HEK293 (cell line): ENCODE measurements around the gene SLFNL1.

Source experiments
- CTCF ChIA-PET: fragments of 350-600 bp; formaldehyde crosslinking; extraction: SDS; loops from one replicate; lab custom pipeline; 2021; ENCODE audit warnings: antibody characterized with exemption; lab: Yijun Ruan, JAX
- POLR2A ChIA-PET: fragments of 300-600 bp; formaldehyde crosslinking; extraction: SDS; loops from one replicate; lab custom pipeline; 2020; ENCODE audit warnings: antibody characterized with exemption, inconsistent platforms; lab: Yijun Ruan, JAX
- H3K27ac ChIP-seq: fragments of 200-500 bp; sonication (Bioruptor generic); 2 replicates; pipeline ENCODE4 v1.5.1; 2014; ENCODE audit warnings: low read depth, low read length, control low read depth, inconsistent platforms; ENCODE audit errors: extremely low read depth
- H3K36me3 ChIP-seq, 2 experiments: fragments of 200-500 bp in 1 of 2; sonication (Bioruptor generic) in 1 of 2; 1 replicate in 1 of 2; 2 replicates in 1 of 2; pipeline ENCODE4 v1.5.1; 2014 to 2017; ENCODE audit warnings: inconsistent platforms in 2 of 2, low read length in 2 of 2; ENCODE audit not compliant: control insufficient read depth in 2 of 2, insufficient read depth in 1 of 2
- H3K4me1 ChIP-seq: fragments of 200-500 bp; sonication (Bioruptor generic); 2 replicates; pipeline ENCODE4 v1.5.1; 2014; ENCODE audit warnings: mild to moderate bottlenecking, low read length, inconsistent platforms; ENCODE audit not compliant: control insufficient read depth, insufficient read depth
- H3K4me3 ChIP-seq: 2 replicates; pipeline ENCODE4 v1.5.1; 2011; ENCODE audit warnings: low read depth, mild to moderate bottlenecking, control low read depth, low read length, moderate library complexity
- H3K9me3 ChIP-seq: fragments of 200-500 bp; sonication (Bioruptor generic); 2 replicates; pipeline ENCODE4 v1.5.1; 2014; ENCODE audit warnings: low read depth, low read length, inconsistent platforms; ENCODE audit not compliant: control insufficient read depth, insufficient read depth
- BCL11A ChIP-seq: fragments of 450-650 bp; formaldehyde crosslinking; IDR thresholded peaks from 2 replicates; pipeline ENCODE4 v1.5.1; 2016; ENCODE audit warnings: low read depth, missing biosample characterization, missing genetic modification characterization
- BCL6B ChIP-seq: fragments of 450-650 bp; formaldehyde crosslinking; IDR thresholded peaks from 2 replicates; pipeline ENCODE4 v1.5.1; 2017; ENCODE audit warnings: missing biosample characterization, missing genetic modification characterization
- EGR2 ChIP-seq: fragments of 450-650 bp; formaldehyde crosslinking; IDR thresholded peaks from 2 replicates; pipeline ENCODE4 v1.5.1; 2016; ENCODE audit warnings: low read depth, missing biosample characterization, missing genetic modification characterization
- GFI1B ChIP-seq: fragments of 450-650 bp; formaldehyde crosslinking; IDR thresholded peaks from 2 replicates; pipeline ENCODE4 v1.5.1; 2016; ENCODE audit warnings: missing biosample characterization, missing genetic modification characterization
- GLIS2 ChIP-seq: fragments of 450-650 bp; formaldehyde crosslinking; IDR thresholded peaks from 2 replicates; pipeline ENCODE4 v1.5.1; 2016; ENCODE audit warnings: missing biosample characterization, missing genetic modification characterization
- PATZ1 ChIP-seq: fragments of 450-650 bp; formaldehyde crosslinking; IDR thresholded peaks from 2 replicates; pipeline ENCODE4 v1.5.1; 2016; ENCODE audit warnings: missing biosample characterization, missing genetic modification characterization
- PRDM1 ChIP-seq: fragments of 450-650 bp; formaldehyde crosslinking; IDR thresholded peaks from 2 replicates; pipeline ENCODE4; 2016; ENCODE audit warnings: missing biosample characterization, missing genetic modification characterization
- PRDM10 ChIP-seq: fragments of 450-650 bp; formaldehyde crosslinking; IDR thresholded peaks from 2 replicates; pipeline ENCODE4 v1.5.1; 2016; ENCODE audit warnings: missing biosample characterization, missing genetic modification characterization
- REST ChIP-seq: fragments of 450-650 bp; formaldehyde crosslinking; IDR thresholded peaks from 2 replicates; pipeline ENCODE4 v1.5.1; 2016; ENCODE audit warnings: missing biosample characterization, missing genetic modification characterization
- SCRT2 ChIP-seq: fragments of 450-650 bp; formaldehyde crosslinking; IDR thresholded peaks from 2 replicates; pipeline ENCODE4 v1.5.1; 2016; ENCODE audit warnings: missing biosample characterization, missing genetic modification characterization
- ZBTB17 ChIP-seq: fragments of 450-650 bp; formaldehyde crosslinking; IDR thresholded peaks from 2 replicates; pipeline ENCODE4 v1.5.1; 2016; ENCODE audit warnings: missing biosample characterization, missing genetic modification characterization
- ZIC2 ChIP-seq: fragments of 450-650 bp; formaldehyde crosslinking; IDR thresholded peaks from 2 replicates; pipeline ENCODE4 v1.5.1; 2016; ENCODE audit warnings: missing biosample characterization, missing genetic modification characterization
- ZNF112 ChIP-seq: fragments of 450-650 bp; formaldehyde crosslinking; IDR thresholded peaks from 2 replicates; pipeline ENCODE4 v1.5.0; 2017; ENCODE audit warnings: missing biosample characterization, missing genetic modification characterization
- ZNF140 ChIP-seq: fragments of 450-650 bp; formaldehyde crosslinking; IDR thresholded peaks from 2 replicates; pipeline ENCODE4 v1.5.1; 2016; ENCODE audit warnings: missing biosample characterization, missing genetic modification characterization
- ZNF157 ChIP-seq: fragments of 450-650 bp; formaldehyde crosslinking; IDR thresholded peaks from 2 replicates; pipeline ENCODE4 v1.5.1; 2016; ENCODE audit warnings: missing biosample characterization, missing genetic modification characterization
- ZNF175 ChIP-seq: fragments of 450-650 bp; formaldehyde crosslinking; IDR thresholded peaks from 2 replicates; pipeline ENCODE4 v1.5.1; 2016; ENCODE audit warnings: missing biosample characterization, missing genetic modification characterization
- ZNF26 ChIP-seq: fragments of 450-650 bp; formaldehyde crosslinking; IDR thresholded peaks from 2 replicates; pipeline ENCODE4 v1.5.1; 2016; ENCODE audit warnings: missing biosample characterization, missing genetic modification characterization
- ZNF302 ChIP-seq: fragments of 450-650 bp; formaldehyde crosslinking; IDR thresholded peaks from 2 replicates; pipeline ENCODE4 v1.5.1; 2016; ENCODE audit warnings: missing biosample characterization, missing genetic modification characterization, low read depth
- ZNF626 ChIP-seq: fragments of 450-650 bp; sonication (Bioruptor Pico); formaldehyde crosslinking; IDR thresholded peaks from 2 replicates; pipeline ENCODE4 v1.5.1; 2018; ENCODE audit warnings: missing biosample characterization, missing genetic modification characterization, inconsistent platforms
- ZNF768 ChIP-seq: fragments of 450-650 bp; formaldehyde crosslinking; IDR thresholded peaks from 2 replicates; pipeline ENCODE4 v1.5.1; 2018; ENCODE audit warnings: missing biosample characterization, mild to moderate bottlenecking, missing genetic modification characterization
- ZNF837 ChIP-seq: fragments of 450-650 bp; formaldehyde crosslinking; IDR thresholded peaks from 2 replicates; pipeline ENCODE4 v1.5.1; 2016; ENCODE audit warnings: missing biosample characterization, missing genetic modification characterization
- ZNF843 ChIP-seq: fragments of 450-650 bp; formaldehyde crosslinking; IDR thresholded peaks from 2 replicates; pipeline ENCODE4 v1.5.1; 2016; ENCODE audit warnings: missing biosample characterization, missing genetic modification characterization

Gene SLFNL1

GRCh38 chr1:41037116-41037903, 15.8 kb upstream of the SLFNL1 start:
- ChIA-PET POLR2A (no interaction called here), CTCF (no interaction called here)
- no peak overlapping the region for H3K27ac ChIP-seq
- H3K9me3 ChIP-seq, result no peaks in the 10 kb centered on the region
- TF ChIP-seq ZNF140 (tag by site-specific recombination) (no peak), ZNF157 (tag by site-specific recombination) (no peak), ZBTB17 (tag by site-specific recombination) (no peak), ZNF768 (no peak), PRDM10 (tag by site-specific recombination) (no peak), EGR2 (tag by site-specific recombination) (no peak), ZNF843 (tag by site-specific recombination) (no peak)
- H3K4me1 ChIP-seq, result no peaks in the 10 kb centered on the region
- no peak overlapping the region for H3K4me3 ChIP-seq
- peaks cover 12 to 91% of the 10 kb centered on the region in 2 experiments for H3K36me3 ChIP-seq

- ChIA-PET CTCF (no interaction called here), POLR2A (no interaction called here)
- Histone ChIP-seq H3K27ac (no peak overlapping the region), H3K4me1 (no peaks in the 10 kb centered on the region), H3K4me3 (no peak overlapping the region), H3K36me3 (peaks cover 25 to 93% of the 10 kb centered on the region in 2 experiments), H3K9me3 (no peaks in the 10 kb centered on the region)
- TF ChIP-seq ZNF626, result no peak
- no peak for TF ChIP-seq SCRT2 (tag by site-specific recombination)
- TF ChIP-seq ZNF26 (tag by site-specific recombination), result no peak
- TF ChIP-seq ZNF175, result no peak
- TF ChIP-seq ZNF302, result no peak
- no peak for TF ChIP-seq PRDM1
- no peak for TF ChIP-seq ZNF112 (tag by site-specific recombination)
- no peak for TF ChIP-seq BCL6B (tag by site-specific recombination)
- TF ChIP-seq REST (tag by site-specific recombination), result no peak
- TF ChIP-seq PATZ1 (tag by site-specific recombination), result no peak
- TF ChIP-seq GFI1B (tag by site-specific recombination), result no peak
- no peak for TF ChIP-seq GLIS2
- no peak for TF ChIP-seq ZIC2 (tag by site-specific recombination)
- TF ChIP-seq ZNF837 (tag by site-specific recombination), result no peak
- no peak for TF ChIP-seq BCL11A (tag by site-specific recombination)
These were observed 11.7 kb upstream of the SLFNL1 start for GRCh38 chr1:41033272-41033671.
